Activated T-cell treated with anti-CD3 and anti-CD28 coated beads for 1 hour (primary cell): ENCODE results near the gene SOX11.

ENCODE experiments used
- DNase-seq: peaks from one replicate; pipeline ENCODE4 v3.0.0-alpha.2; 2020; ENCODE audit warnings: low read depth

The SOX11 gene

GRCh38 chr2:5692561-5693286, 540 bp downstream of the SOX11 start:
- DNase-seq: no peak

GRCh38 chr2:5693287-5694201, 1.4 kb downstream of the SOX11 start:
- no peak for DNase-seq

GRCh38 chr2:5694306-5694705, 2.1 kb downstream of the SOX11 start:
- DNase-seq: no peak

GRCh38 chr2:5695654-5696403, 3.6 kb downstream of the SOX11 start:
- no peak for DNase-seq

- no peak for DNase-seq
Observed at GRCh38 chr2:5696404-5696944, 4.3 kb downstream of the SOX11 start.

GRCh38 chr2:5696945-5697521, 4.8 kb downstream of the SOX11 start:
- no peak for DNase-seq

- DNase-seq: no peak
Observed at GRCh38 chr2:5697562-5697961, 5.4 kb downstream of the SOX11 start.

- DNase-seq: no peak
Observed at GRCh38 chr2:5698134-5698533, 6.0 kb downstream of the SOX11 start.

- no peak for DNase-seq
Observed at GRCh38 chr2:5699963-5700362, 7.8 kb downstream of the SOX11 start.

GRCh38 chr2:5700551-5700950, 8.4 kb downstream of the SOX11 start:
- no peak for DNase-seq

- no peak for DNase-seq
Observed at GRCh38 chr2:5701266-5701665, 9.1 kb downstream of the SOX11 start.

GRCh38 chr2:5703166-5703565, 11.0 kb downstream of the SOX11 start:
- no peak for DNase-seq

GRCh38 chr2:5705490-5705889, 13.3 kb downstream of the SOX11 start:
- DNase-seq: no peak

GRCh38 chr2:5706717-5707455, 14.7 kb downstream of the SOX11 start:
- DNase-seq: no peak

GRCh38 chr2:5710615-5711014, 18.4 kb downstream of the SOX11 start:
- DNase-seq: no peak

GRCh38 chr2:5713101-5713500, 20.9 kb downstream of the SOX11 start:
- no peak for DNase-seq

GRCh38 chr2:5719629-5720334, 27.6 kb downstream of the SOX11 start:
- no peak for DNase-seq

- no peak for DNase-seq
Observed at GRCh38 chr2:5720426-5720825, 28.2 kb downstream of the SOX11 start.

GRCh38 chr2:5722236-5722635, 30.1 kb downstream of the SOX11 start:
- DNase-seq: no peak
